GM15510 (cell line): ENCODE data around the gene FGD4.

Source experiments
- POLR2A ChIP-seq: IDR thresholded peaks from 3 replicates; pipeline ENCODE4 v1.6.1; 2011; ENCODE audit warnings: borderline replicate concordance; ENCODE audit not compliant: insufficient read length; ENCODE audit errors: extremely low read depth

The FGD4 gene

GRCh38 chr12:32399370-32400113 is at the start of gene FGD4:
Gene FGD4 (plus strand): TSS chr12:32399558.
- no peak for TF ChIP-seq POLR2A

GRCh38 chr12:32353540-32353939 is 45.8 kb upstream of the FGD4 start:
- no peak for TF ChIP-seq POLR2A

- no peak for TF ChIP-seq POLR2A
Observed at GRCh38 chr12:32357601-32358249, 41.6 kb upstream of the FGD4 start.

- TF ChIP-seq POLR2A: no peak
Observed at GRCh38 chr12:32360956-32361355, 38.4 kb upstream of the FGD4 start.

GRCh38 chr12:32362892-32363291 is 36.5 kb upstream of the FGD4 start:
- TF ChIP-seq POLR2A: no peak

- TF ChIP-seq POLR2A: no peak
Observed at GRCh38 chr12:32365473-32366064, 33.8 kb upstream of the FGD4 start.

GRCh38 chr12:32366714-32367113 is 32.6 kb upstream of the FGD4 start:
- TF ChIP-seq POLR2A: no peak

GRCh38 chr12:32367381-32367780 is 32.0 kb upstream of the FGD4 start:
- TF ChIP-seq POLR2A: no peak

- TF ChIP-seq POLR2A: no peak
Observed at GRCh38 chr12:32369202-32369601, 30.2 kb upstream of the FGD4 start.

- TF ChIP-seq POLR2A: no peak
Observed at GRCh38 chr12:32377344-32378055, 21.9 kb upstream of the FGD4 start.

GRCh38 chr12:32379213-32379612 is 20.1 kb upstream of the FGD4 start:
- no peak for TF ChIP-seq POLR2A

GRCh38 chr12:32379667-32380066 is 19.7 kb upstream of the FGD4 start:
- TF ChIP-seq POLR2A: no peak

GRCh38 chr12:32382226-32382625 is 17.1 kb upstream of the FGD4 start:
- TF ChIP-seq POLR2A: no peak

GRCh38 chr12:32390572-32391219 is 8.7 kb upstream of the FGD4 start:
- TF ChIP-seq POLR2A: no peak

- TF ChIP-seq POLR2A: no peak
Observed at GRCh38 chr12:32395026-32395425, 4.3 kb upstream of the FGD4 start.

- no peak for TF ChIP-seq POLR2A
Observed at GRCh38 chr12:32397696-32398095, 1.7 kb upstream of the FGD4 start.

GRCh38 chr12:32398181-32398580 is 1.2 kb upstream of the FGD4 start:
- TF ChIP-seq POLR2A: no peak
